Stomach (tissue), 4 donors: ENCODE data around the gene UBR4.

Experiments
- EP300 ChIP-seq: sonication (generic); formaldehyde crosslinking; IDR thresholded peaks from one replicate; pipeline ENCODE4 v1.6.1; 2017; ENCODE audit warnings: antibody characterized with exemption
- POLR2A ChIP-seq, 4 donors: fragments of 450-650 bp; IDR thresholded peaks; one replicate each; pipeline ENCODE4 v1.6.1; 2016; ENCODE audit warnings: antibody characterized with exemption in 4 of 4, control low read depth in 2 of 4, mild to moderate bottlenecking in 1 of 4, moderate library complexity in 1 of 4
- TF ChIP-seq, protein P1 (sequence below), 7 experiments: fragments of 450-650 bp in 4 of 7; fragments of 200-600 bp in 3 of 7; sonication (generic) in 3 of 7; IDR thresholded peaks; one replicate each; pipeline ENCODE4 v1.5.1; 2016 to 2019; ENCODE audit warnings: antibody characterized with exemption in 7 of 7, control low read depth in 2 of 7, mild to moderate bottlenecking in 1 of 7

DNA sequence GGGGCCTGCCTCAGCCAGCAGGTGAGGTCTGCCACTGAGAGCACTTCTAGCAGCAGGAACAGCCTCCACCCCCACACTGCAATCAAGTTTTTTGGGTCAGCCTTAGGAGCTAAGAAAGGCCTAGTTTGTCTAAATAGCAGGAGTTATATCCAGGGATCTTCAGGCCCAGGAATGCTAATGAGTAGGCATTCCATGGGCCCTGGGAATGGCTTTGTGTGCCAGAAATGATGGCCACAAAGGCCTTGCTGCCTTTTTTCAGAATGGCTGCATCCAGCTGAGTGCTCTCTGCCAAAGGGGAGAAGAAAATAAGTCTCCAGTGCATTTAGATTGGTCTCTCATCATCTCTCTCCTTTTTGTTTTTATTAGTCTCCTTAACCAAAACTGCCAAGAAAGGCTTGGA lies 44.4 kb upstream of the UBR4 start:
- TF ChIP-seq, protein P1, sequence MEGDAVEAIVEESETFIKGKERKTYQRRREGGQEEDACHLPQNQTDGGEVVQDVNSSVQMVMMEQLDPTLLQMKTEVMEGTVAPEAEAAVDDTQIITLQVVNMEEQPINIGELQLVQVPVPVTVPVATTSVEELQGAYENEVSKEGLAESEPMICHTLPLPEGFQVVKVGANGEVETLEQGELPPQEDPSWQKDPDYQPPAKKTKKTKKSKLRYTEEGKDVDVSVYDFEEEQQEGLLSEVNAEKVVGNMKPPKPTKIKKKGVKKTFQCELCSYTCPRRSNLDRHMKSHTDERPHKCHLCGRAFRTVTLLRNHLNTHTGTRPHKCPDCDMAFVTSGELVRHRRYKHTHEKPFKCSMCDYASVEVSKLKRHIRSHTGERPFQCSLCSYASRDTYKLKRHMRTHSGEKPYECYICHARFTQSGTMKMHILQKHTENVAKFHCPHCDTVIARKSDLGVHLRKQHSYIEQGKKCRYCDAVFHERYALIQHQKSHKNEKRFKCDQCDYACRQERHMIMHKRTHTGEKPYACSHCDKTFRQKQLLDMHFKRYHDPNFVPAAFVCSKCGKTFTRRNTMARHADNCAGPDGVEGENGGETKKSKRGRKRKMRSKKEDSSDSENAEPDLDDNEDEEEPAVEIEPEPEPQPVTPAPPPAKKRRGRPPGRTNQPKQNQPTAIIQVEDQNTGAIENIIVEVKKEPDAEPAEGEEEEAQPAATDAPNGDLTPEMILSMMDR (IDR thresholded peaks at IDR 0.05), result no peak
- TF ChIP-seq EP300 (no peak), POLR2A (IDR thresholded peaks at IDR 0.05) (no peak)
